HepG2 (cell line): Measurements from ENCODE around the gene ISLR2. TPM values are rescaled to one million over a fixed set of nuclear protein-coding genes. Genes with fewer than 3 reads are reported as not detected.

Experiments
- ATAC-seq: fragments of 200-7000 bp; cut with Tn5 transposase; 3 replicates; pipeline ENCODE4 v1.9.1; 2020; ENCODE audit warnings: mild to moderate bottlenecking, moderate library complexity
- BruUV-seq: library from RNA; stranded (reverse); fragments of 400-500 nt; replicated peaks from 2 replicates; lab custom pipeline; 2021; lab: Mats Ljungman, UMichigan
- CTCF ChIA-PET: fragments of 300-600 bp; formaldehyde crosslinking; extraction: SDS; loops from one replicate; lab custom pipeline; 2021; ENCODE audit warnings: low total read pairs, inconsistent platforms, low intra/inter-chr PET ratio; lab: Yijun Ruan, JAX
- POLR2A ChIA-PET: fragments of 350-600 bp; sonication (Branson Sonifier 250); formaldehyde crosslinking; loops from one replicate; lab custom pipeline; 2020; ENCODE audit warnings: antibody characterized with exemption, inconsistent platforms; lab: Yijun Ruan, JAX
- DNase-seq: peaks from one replicate; pipeline ENCODE4 v3.0.0-alpha.2; 2015; ENCODE audit warnings: low spot score
- FAIRE-seq: peaks from 3 replicates; lab custom pipeline; 2011; peaks lifted over from hg19 to GRCh38; lab: Jason Lieb, UNC
- H2AFZ ChIP-seq: one replicate; pipeline ENCODE4 v1.6.1; 2011; ENCODE audit warnings: low read length, inconsistent platforms
- H3K27ac ChIP-seq: fragments of 300-600 bp; 3 replicates; pipeline ENCODE4 v1.8.0; 2011; ENCODE audit warnings: mixed run types, mild to moderate bottlenecking, mixed read lengths, low read length, inconsistent platforms; ENCODE audit not compliant: insufficient read depth; ENCODE audit errors: extremely low read length
- H3K27me3 ChIP-seq, 2 experiments: fragments of 200-600 bp in 1 of 2; 2 replicates in 1 of 2; 3 replicates in 1 of 2; pipeline versions ENCODE4 v1.6.0 to v1.8.0; 2011; ENCODE audit warnings: low read length in 2 of 2, mild to moderate bottlenecking in 2 of 2, moderate library complexity in 2 of 2, inconsistent platforms in 1 of 2; ENCODE audit not compliant: insufficient read depth in 2 of 2, control insufficient read depth in 1 of 2
- H3K36me3 ChIP-seq, 2 experiments: fragments of 200-600 bp in 1 of 2; replicated peaks in 1 of 2; 2 replicates in 1 of 2; 3 replicates in 1 of 2; pipeline versions ENCODE4 v1.5.1 to v1.8.0; 2011; ENCODE audit warnings: low read length in 2 of 2, inconsistent platforms in 1 of 2; ENCODE audit not compliant: insufficient read depth in 2 of 2, control insufficient read depth in 1 of 2
- H3K4me1 ChIP-seq: 2 replicates; pipeline ENCODE4 v1.5.1; 2012; ENCODE audit warnings: low read length, inconsistent platforms; ENCODE audit not compliant: insufficient read depth
- H3K4me2 ChIP-seq: 2 replicates; pipeline ENCODE4 v1.6.0; 2011; ENCODE audit warnings: low read depth, low read length, inconsistent platforms
- H3K4me3 ChIP-seq, 3 experiments: fragments of 200-600 bp in 1 of 3; sonication (generic), shearing (Covaris generic) in 1 of 3; replicated peaks in 1 of 3; 2 replicates each; pipeline ENCODE4 v1.5.1; 2011 to 2016; ENCODE audit warnings: low read length in 3 of 3, inconsistent platforms in 2 of 3, low read depth in 2 of 3, mild to moderate bottlenecking in 2 of 3, control low read depth in 1 of 3, mixed read lengths in 1 of 3; ENCODE audit not compliant: insufficient read depth in 1 of 3
- H3K79me2 ChIP-seq: one replicate; pipeline ENCODE4 v1.6.1; 2011; ENCODE audit warnings: low read length, inconsistent platforms; ENCODE audit not compliant: insufficient read depth
- H3K9ac ChIP-seq: 2 replicates; pipeline ENCODE4 v1.6.0; 2011; ENCODE audit warnings: mild to moderate bottlenecking, low read depth, low read length, inconsistent platforms; ENCODE audit not compliant: insufficient read depth
- H3K9me3 ChIP-seq: 2 replicates; pipeline ENCODE4 v1.5.1; 2012; ENCODE audit warnings: mild to moderate bottlenecking, low read length
- H4K20me1 ChIP-seq: 2 replicates; pipeline ENCODE4 v1.6.0; 2011; ENCODE audit warnings: inconsistent platforms, mild to moderate bottlenecking, low read length, moderate library complexity; ENCODE audit not compliant: insufficient read depth
- LRRFIP1 ChIP-seq: sonication (generic); formaldehyde crosslinking; conservative IDR thresholded peaks from 2 replicates; pipeline ENCODE4 v1.4.0; 2020; ENCODE audit warnings: missing genetic modification reagents
- SALL1 ChIP-seq: sonication (generic); formaldehyde crosslinking; IDR thresholded peaks from 2 replicates; pipeline ENCODE4 v1.8.0; 2022; ENCODE audit warnings: mild to moderate bottlenecking, missing genetic modification reagents
- U2AF1 ChIP-seq: fragments of 200-400 bp; formaldehyde crosslinking; optimal IDR thresholded peaks from 2 replicates; pipeline ENCODE3; 2017; ENCODE audit warnings: mild to moderate bottlenecking, low read depth, low read length
- XBP1 ChIP-seq: sonication (generic); formaldehyde crosslinking; IDR thresholded peaks from 2 replicates; pipeline ENCODE4 v1.5.0; 2020; ENCODE audit warnings: missing genetic modification reagents
- YEATS4 ChIP-seq: sonication (generic); formaldehyde crosslinking; IDR thresholded peaks from 2 replicates; pipeline ENCODE4 v1.4.0; 2020; ENCODE audit warnings: missing genetic modification reagents, borderline replicate concordance
- ZBTB38 ChIP-seq: sonication (generic); formaldehyde crosslinking; IDR thresholded peaks from 2 replicates; pipeline ENCODE4 v1.5.1; 2020; ENCODE audit warnings: mild to moderate bottlenecking, missing genetic modification reagents
- ZBTB8A ChIP-seq: sonication (generic); formaldehyde crosslinking; IDR thresholded peaks from 2 replicates; pipeline ENCODE4 v1.4.0; 2020; ENCODE audit warnings: mild to moderate bottlenecking, low read depth, missing genetic modification reagents, borderline replicate concordance
- ZNF142 ChIP-seq: sonication (generic); formaldehyde crosslinking; IDR thresholded peaks from 2 replicates; pipeline ENCODE4 v1.4.0; 2020; ENCODE audit warnings: missing genetic modification reagents
- ZNF180 ChIP-seq: sonication (generic); formaldehyde crosslinking; IDR thresholded peaks from 2 replicates; pipeline ENCODE4 v1.4.0; 2020; ENCODE audit warnings: low read depth, missing genetic modification reagents, borderline replicate concordance
- ZNF496 ChIP-seq: sonication (generic); formaldehyde crosslinking; IDR thresholded peaks from 2 replicates; pipeline ENCODE4 v1.8.1; 2023; ENCODE audit warnings: mild to moderate bottlenecking, moderate library complexity, missing genetic modification reagents; ENCODE audit not compliant: insufficient replicate concordance
- WGBS: methylation state at CpG from one replicate; pipeline ENCODE4 v1.1.6; 2017; ENCODE audit warnings: low lambda C conversion rate; 5-methylcytosine and 5-hydroxymethylcytosine counted together
- in situ Hi-C: cut with HindIII; loops from 2 replicates; pipeline ENCODE4 v1.10.0; 2017; ENCODE audit warnings: low pct_unique_long_range_greater_than_20kb; ENCODE audit not compliant: extremely low pct_ligation_motif_present
- intact Hi-C: fragments of 100-400 bp; cut with micrococcal nuclease; formaldehyde crosslinking; loops from one replicate; pipeline ENCODE4 v1.10.0; 2022; ENCODE audit not compliant: unreplicated experiment
- polyA plus RNA-seq, 8 experiments: library from polyadenylated mRNA; depleted of rRNA in 3 of 8; stranded (reverse) in 7 of 8; unstranded in 1 of 8; fragments of >200 nt; fragmentation: Illumina TruSeq in 4 of 8; extraction: Trizol in 4 of 8; gene quantifications; 2 replicates each; pipeline versions ENCODE4 v1.2.1 to v1.2.3, GENCODE V29; 2011 to 2016; ENCODE audit warnings: low read depth in 4 of 8, missing spikeins in 1 of 8, mixed read lengths in 1 of 8; ENCODE audit not compliant: insufficient read depth in 1 of 8
- total RNA-seq, 5 experiments: library from RNA; depleted of rRNA; stranded (reverse); fragments of >200 nt; fragmentation: Illumina TruSeq; extraction: Trizol; gene quantifications; 2 replicates each; pipeline ENCODE4 v1.2.3, GENCODE V29; 2016; ENCODE audit warnings: low read depth in 1 of 5
- TF ChIP-seq, protein P1 (sequence below): sonication (generic); formaldehyde crosslinking; IDR thresholded peaks from 2 replicates; pipeline ENCODE4 v1.4.0; 2020; ENCODE audit warnings: missing genetic modification reagents
- TF ChIP-seq, protein P2 (sequence below): sonication (generic); formaldehyde crosslinking; IDR thresholded peaks from 2 replicates; pipeline ENCODE4 v1.4.0; 2020; ENCODE audit warnings: missing genetic modification reagents, mild to moderate bottlenecking, borderline replicate concordance

The ISLR2 gene
- total and polyA plus RNA-seq, 2 of the 13 experiments (the other 11 are each of a cell fraction or from before 2014, with no cell fraction given): not detected

DNA sequence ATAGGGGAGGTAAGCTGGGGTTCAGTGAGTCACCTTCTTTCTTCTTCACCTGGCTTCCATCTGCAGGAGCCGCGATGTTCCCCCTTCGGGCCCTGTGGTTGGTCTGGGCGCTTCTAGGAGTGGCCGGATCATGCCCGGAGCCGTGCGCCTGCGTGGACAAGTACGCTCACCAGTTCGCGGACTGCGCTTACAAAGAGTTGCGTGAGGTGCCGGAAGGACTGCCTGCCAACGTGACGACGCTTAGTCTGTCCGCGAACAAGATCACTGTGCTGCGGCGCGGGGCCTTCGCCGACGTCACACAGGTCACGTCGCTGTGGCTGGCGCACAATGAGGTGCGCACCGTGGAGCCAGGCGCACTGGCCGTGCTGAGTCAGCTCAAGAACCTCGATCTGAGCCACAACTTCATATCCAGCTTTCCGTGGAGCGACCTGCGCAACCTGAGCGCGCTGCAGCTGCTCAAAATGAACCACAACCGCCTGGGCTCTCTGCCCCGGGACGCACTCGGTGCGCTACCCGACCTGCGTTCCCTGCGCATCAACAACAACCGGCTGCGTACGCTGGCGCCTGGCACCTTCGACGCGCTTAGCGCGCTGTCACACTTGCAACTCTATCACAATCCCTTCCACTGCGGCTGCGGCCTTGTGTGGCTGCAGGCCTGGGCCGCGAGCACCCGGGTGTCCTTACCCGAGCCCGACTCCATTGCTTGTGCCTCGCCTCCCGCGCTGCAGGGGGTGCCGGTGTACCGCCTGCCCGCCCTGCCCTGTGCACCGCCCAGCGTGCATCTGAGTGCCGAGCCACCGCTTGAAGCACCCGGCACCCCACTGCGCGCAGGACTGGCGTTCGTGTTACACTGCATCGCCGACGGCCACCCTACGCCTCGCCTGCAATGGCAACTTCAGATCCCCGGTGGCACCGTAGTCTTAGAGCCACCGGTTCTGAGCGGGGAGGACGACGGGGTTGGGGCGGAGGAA, 2.6 kb downstream of the ISLR2 start:
- Histone ChIP-seq H3K27me3 (peaks cover 16 to 62% of the 10 kb centered on the region in 2 experiments), H4K20me1 (0 out of 2 replicates have a peak, but pooled peaks cover 5% of the 10 kb centered on the region), H3K4me1 (no peaks in the 10 kb centered on the region), H3K79me2 (no peaks in the 10 kb centered on the region), H3K9me3 (no peaks in the 10 kb centered on the region), H2AFZ (no peak overlapping the region), H3K36me3 (no peaks in the 10 kb centered on the region), H3K9ac (no peak overlapping the region), H3K27ac (no peak overlapping the region), H3K4me3 (no peak overlapping the region), H3K4me2 (no peak overlapping the region)
- intact Hi-C loops (no loop called here), in situ Hi-C loops (no loop called here)
- ATAC-seq: no peak
- no peak for FAIRE-seq
- POLR2A ChIA-PET: no interaction called here
- no peak for DNase-seq
- CTCF ChIA-PET: no interaction called here
- WGBS: 82% methylated on average over 81 of the region's 90 CpGs
- BruUV-seq: no TSS peak
- TF ChIP-seq U2AF1 (no peak), ZNF496 (CRISPR knock-in tag) (no peak), LRRFIP1 (CRISPR knock-in tag) (no peak), ZNF180 (no peak), XBP1 (no peak), ZBTB8A (CRISPR knock-in tag) (no peak), ZBTB38 (CRISPR knock-in tag) (no peak), YEATS4 (no peak), SALL1 (CRISPR knock-in tag) (no peak), ZNF142 (CRISPR knock-in tag) (no peak)
- TF ChIP-seq, protein P1, sequence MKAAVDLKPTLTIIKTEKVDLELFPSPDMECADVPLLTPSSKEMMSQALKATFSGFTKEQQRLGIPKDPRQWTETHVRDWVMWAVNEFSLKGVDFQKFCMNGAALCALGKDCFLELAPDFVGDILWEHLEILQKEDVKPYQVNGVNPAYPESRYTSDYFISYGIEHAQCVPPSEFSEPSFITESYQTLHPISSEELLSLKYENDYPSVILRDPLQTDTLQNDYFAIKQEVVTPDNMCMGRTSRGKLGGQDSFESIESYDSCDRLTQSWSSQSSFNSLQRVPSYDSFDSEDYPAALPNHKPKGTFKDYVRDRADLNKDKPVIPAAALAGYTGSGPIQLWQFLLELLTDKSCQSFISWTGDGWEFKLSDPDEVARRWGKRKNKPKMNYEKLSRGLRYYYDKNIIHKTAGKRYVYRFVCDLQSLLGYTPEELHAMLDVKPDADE: no peak
- TF ChIP-seq, protein P2, sequence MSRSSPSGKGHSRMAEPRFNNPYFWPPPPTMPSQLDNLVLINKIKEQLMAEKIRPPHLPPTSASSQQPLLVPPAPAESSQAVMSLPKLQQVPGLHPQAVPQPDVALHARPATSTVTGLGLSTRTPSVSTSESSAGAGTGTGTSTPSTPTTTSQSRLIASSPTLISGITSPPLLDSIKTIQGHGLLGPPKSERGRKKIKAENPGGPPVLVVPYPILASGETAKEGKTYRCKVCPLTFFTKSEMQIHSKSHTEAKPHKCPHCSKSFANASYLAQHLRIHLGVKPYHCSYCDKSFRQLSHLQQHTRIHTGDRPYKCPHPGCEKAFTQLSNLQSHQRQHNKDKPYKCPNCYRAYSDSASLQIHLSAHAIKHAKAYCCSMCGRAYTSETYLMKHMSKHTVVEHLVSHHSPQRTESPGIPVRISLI: no peak
